Adipose tissue (tissue), 3 donors: Measurements from ENCODE around the gene KIF16B. TPM values are rescaled to one million over a fixed set of nuclear protein-coding genes. Genes with fewer than 3 reads are reported as not detected.

Experiments used
- H3K27ac ChIP-seq: one replicate; pipeline ENCODE4 v1.5.1; 2013; ENCODE audit warnings: low read depth, low read length
- WGBS, 3 donors: extraction: QIAGEN DNeasy Blood & Tissue Kit; methylation state at CpG; one replicate each; pipeline ENCODE4 v1.1.7; 2013; 5-methylcytosine and 5-hydroxymethylcytosine counted together
- polyA plus RNA-seq, 3 donors: library from polyadenylated mRNA; stranded (reverse); fragments of 200-250 nt; gene quantifications; one replicate each; pipeline ENCODE4 v1.2.3, GENCODE V29; 2013
- donor health status: healthy with polysubstance abuse.
- donor health status: Bipolar disorder and iron deficiency.
- donor health status: healthy.

KIF16B gene
- polyA plus RNA-seq, 3 donors, result 6.1 to 9.4 (median 8.7) TPM

GRCh38 chr20:16312998-16313397 lies 260.2 kb downstream of the KIF16B start:
- no peak overlapping the region for H3K27ac ChIP-seq

DNA sequence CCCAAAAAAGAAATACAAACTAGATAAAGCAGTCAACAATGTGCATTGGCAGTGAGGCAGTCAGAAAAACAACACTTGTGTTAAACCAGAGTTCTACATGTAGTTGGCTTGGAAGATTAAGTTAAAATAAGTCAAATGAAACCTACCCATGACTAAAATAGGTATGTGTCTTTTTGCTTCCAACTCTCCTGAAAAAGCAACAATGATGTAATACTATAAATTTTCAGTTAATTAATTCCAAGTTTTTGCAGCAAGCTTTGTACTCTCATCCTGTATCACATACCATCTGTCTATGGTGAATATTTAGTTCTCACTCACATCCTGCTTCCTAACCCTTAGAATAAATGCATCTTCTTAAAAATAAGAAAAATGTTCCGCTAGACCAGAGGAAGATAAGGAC lies 261.5 kb downstream of the KIF16B start:
- WGBS, 3 donors, result 94 to 97% (median 96%) methylated on average over 1 of the region's 1 CpG
- no peak overlapping the region for H3K27ac ChIP-seq

GRCh38 chr20:16308754-16309153 lies 264.5 kb downstream of the KIF16B start:
- 86 to 93% (median 88%) methylated on average over 2 of the region's 2 CpGs for WGBS, 3 donors
- H3K27ac ChIP-seq, result no peak overlapping the region

DNA sequence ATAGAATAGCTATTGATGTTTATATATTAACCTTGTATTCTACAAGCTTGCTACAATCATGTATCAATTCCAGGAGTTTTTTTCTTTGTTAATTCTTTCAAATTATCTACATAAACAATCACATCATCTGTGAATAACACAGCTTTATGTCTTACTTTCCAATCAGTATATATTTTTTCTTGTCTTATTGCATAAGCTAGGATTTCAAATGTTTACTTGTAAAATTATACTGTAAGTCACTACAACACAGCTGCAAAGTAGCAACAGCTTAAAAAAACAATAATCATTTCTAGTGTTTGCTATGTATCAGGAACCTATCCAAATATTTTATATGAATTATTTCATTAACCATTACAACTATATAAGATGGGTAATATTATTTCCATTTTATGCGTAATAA lies 270.4 kb downstream of the KIF16B start:
- 0 to 44% (median 44%) methylated on average over 1 of the region's 1 CpG for WGBS, 3 donors

DNA sequence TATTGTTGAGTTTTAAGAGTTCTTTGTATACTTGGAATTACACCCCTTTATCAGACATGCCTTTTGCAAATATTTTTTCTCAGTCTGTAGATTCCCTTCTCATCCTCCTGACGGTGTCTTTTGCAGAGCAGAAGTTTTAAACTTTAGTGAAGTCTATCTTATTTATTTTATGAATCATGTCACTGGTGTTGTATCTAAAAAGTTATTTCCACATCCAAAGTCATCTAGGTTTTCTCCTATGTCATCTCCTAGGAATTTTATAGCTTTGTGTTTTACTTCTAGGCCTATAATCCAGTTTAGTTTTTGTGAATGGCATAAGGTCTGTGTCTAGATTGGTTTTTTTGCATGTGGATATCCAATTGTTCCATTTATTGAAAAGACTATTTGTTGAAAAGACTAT lies 271.3 kb downstream of the KIF16B start:
- H3K27ac ChIP-seq, result no peak overlapping the region
- WGBS, 3 donors, result 55 to 97% (median 94%) methylated on average over 1 of the region's 1 CpG

More for the DNA sequence above, 270.4 kb downstream of the KIF16B start:
- H3K27ac ChIP-seq, result no peak overlapping the region

GRCh38 chr20:16299897-16300296 lies 273.4 kb downstream of the KIF16B start:
- 73 to 90% (median 75%) methylated on average over 6 of the region's 6 CpGs for WGBS, 3 donors
- H3K27ac ChIP-seq, result no peak overlapping the region

- 66 to 96% (median 71%) methylated on average over 3 of the region's 3 CpGs for WGBS, 3 donors
- no peak overlapping the region for H3K27ac ChIP-seq
Measured at GRCh38 chr20:16296931-16297330, 276.3 kb downstream of the KIF16B start.

GRCh38 chr20:16295534-16295933 lies 277.7 kb downstream of the KIF16B start:
- no peak overlapping the region for H3K27ac ChIP-seq
- WGBS, 3 donors, result 71 to 95% (median 94%) methylated on average over 5 of the region's 5 CpGs

DNA sequence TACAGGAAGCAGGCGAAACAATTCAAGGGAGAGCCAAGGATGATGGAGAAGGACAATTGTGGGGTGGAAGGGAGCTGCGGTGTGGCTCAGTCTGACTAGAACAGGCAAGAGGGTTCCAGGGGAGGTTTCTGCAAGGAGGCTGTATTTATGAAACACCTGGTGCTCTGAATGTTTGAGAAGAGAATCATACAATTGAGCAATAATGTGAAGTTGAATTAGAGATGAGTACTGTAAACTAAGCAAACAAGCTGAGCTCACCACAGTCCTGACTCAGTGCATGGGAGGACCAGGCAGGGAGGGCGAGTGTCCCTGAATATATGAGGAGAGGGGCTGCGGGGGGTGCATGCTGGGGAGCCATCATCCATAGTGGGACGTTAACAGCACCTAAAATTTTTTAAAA lies 279.7 kb downstream of the KIF16B start:
- no peak overlapping the region for H3K27ac ChIP-seq
- WGBS, 3 donors, result 76 to 91% (median 90%) methylated on average over 5 of the region's 5 CpGs

DNA sequence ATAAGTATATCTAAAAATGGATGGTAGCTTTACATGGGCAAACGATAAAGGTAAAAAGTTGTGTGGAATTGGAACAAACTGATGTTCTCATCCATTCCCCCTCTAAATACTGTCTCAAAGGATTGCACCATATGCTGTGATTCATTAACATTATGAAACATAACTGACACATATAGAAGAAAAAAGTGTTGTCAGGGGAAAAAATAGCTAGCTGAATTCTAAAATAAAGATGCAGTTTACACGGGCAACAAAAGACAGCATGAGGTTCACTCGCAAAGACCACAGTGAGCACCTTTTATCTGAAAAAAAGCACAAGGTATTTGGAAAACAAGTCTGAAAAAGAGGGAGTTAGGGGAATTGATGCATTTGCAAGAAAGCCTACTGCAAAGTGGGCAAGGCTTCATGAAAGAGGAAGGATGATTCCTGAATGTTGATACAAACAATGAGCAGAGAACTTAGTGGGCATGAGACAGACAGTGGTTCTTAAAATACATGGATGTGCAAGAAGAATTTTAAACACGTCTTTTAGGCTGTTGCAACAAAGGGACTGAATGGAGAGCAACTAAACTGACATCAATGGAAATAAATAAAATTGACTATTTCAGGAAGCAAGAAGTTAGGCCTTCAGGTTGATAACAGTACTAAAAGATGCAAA lies 280.9 kb downstream of the KIF16B start:
- no peak overlapping the region for H3K27ac ChIP-seq
- 78 to 85% (median 80%) methylated on average over 4 of the region's 4 CpGs for WGBS, 3 donors

DNA sequence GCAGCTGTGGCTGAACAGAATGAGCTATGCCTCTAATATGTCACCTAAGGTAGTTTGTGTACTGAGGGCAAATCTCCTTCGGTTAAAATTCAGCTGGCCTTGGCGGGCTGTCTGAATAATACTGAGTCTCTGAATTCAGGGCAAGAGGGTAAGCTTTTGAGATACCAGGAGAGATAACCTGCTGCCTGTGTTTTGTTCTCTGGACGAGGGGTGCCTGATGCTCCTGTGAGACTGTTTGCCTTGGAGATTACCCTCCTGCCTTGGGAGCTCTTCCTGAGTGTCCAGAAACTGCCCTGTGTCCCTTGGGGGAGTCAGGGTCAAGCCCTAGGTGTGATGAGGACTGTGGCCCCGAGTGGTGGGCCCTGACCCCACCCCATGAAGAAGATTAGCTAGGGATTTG lies 282.9 kb downstream of the KIF16B start:
- WGBS, 3 donors, result 65 to 81% (median 79%) methylated on average over 4 of the region's 4 CpGs
- no peak overlapping the region for H3K27ac ChIP-seq

DNA sequence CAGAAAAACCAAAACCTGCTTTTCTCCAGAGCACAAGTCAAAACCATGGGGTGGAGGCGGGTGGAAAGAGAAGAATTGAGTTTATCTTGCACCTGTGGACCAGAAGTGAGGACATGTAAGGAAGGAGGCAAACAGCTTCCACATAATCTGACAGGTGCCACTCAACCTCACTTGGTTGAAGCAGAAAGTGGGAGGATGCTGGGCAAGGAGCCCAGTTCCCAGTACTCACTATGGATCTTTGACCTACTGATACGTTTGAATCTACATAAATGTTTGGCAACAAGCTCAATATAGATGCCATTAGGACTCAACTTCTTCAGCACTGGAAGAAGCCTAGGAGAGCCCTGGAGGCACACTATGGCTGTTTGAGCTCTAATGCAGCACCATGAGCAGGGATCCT lies 285.5 kb downstream of the KIF16B start:
- no peak overlapping the region for H3K27ac ChIP-seq
- 69 to 85% (median 78%) methylated on average over 2 of the region's 2 CpGs for WGBS, 3 donors

DNA sequence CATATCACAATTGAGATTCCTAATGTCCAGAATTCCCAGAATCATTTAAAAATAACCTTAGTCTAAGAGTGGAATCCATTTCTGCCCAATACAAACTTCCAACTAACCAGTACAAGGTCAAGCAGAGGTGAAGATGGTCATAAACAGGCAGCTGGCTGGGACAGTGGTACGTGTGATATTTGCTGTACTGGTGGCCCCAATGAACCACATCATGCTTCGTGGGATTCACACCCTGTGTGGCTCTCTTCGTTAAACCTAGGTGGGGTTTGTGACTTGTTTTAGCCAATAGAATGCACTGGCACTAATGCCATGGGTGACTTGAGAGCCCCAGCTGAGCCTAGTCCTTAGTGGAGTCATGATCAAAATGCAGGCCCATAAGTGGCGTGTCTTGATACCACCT lies 286.6 kb downstream of the KIF16B start:
- 90 to 93% (median 92%) methylated on average over 4 of the region's 4 CpGs for WGBS, 3 donors
- H3K27ac ChIP-seq, result no peak overlapping the region

DNA sequence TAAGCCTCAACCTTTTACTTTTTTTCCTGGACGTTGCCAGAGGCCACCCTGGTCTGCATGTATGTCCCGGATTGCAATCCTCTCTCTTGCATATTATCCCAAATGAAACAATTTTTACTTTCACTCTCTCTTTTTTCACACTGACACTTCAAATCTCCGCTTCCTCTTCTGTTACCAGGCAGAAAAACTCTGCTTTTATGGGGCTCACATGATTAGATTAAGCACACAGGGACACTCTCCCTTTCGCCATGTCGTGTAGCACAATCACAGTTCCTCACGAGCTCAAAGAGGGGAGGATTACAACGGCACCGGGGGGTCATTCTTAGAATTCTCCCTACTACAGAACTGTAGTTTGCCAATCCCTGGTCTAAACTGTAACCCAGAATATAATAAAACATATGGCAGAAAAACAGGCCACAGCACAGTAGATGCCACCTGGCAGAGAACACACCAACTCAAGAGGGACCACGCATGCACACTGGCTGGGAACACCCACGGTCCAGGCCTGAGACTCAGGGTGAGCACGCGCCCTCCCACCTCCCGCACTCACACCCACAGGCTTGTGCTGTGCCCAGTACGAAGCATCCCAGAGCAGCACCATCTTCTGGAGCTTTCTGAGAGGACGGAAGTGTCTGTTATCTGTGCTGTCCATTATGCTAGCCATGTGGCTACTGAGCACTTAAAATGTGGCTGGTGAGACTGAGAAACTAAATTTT lies 288.7 kb downstream of the KIF16B start:
- H3K27ac ChIP-seq, result no peak overlapping the region
- WGBS, 3 donors, result 90 to 91% (median 91%) methylated on average over 15 of the region's 15 CpGs

GRCh38 chr20:16283978-16284377 lies 289.3 kb downstream of the KIF16B start:
- H3K27ac ChIP-seq, result no peak overlapping the region
- WGBS, 3 donors, result 94 to 99% (median 96%) methylated on average over 5 of the region's 5 CpGs

DNA sequence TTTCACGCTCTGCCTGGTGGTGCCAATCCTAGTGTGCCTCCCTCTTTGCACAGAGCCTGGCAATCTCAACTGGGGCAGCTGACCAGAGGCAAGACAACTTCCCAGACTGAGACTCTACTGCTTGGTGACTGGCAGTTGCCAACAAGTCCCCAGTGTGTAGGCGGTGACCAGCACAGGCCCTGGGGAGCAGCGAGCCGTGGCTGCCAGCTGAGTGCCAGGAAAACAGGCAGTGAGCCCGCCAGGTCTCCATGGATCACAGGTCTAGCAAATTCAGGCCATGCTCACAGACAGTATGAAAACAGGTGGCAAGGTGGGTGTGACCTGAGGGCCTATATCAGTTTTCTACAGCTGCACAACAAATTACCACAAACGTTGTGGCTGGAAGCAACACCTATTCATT lies 289.9 kb downstream of the KIF16B start:
- H3K27ac ChIP-seq, result no peak overlapping the region
- WGBS, 3 donors, result 87 to 92% (median 90%) methylated on average over 6 of the region's 6 CpGs

DNA sequence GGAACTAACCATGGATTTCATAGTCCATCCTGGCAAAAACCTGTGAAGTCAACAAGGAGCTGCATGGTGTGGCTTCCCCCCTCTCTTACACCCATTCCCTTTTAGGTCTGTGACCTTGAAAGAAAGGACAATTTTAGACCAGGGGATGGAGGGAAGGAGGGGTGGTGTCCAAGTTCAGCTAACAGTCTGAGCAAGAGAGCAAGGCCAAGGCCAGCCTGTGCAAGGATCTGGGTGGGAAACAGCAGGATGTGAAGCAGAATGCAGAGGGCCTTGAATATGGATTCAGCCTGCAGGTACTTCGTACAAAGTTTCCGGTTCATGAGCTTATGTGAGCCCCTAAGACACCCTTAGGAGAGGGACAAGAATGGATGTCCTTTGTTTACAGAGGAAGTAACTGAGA lies 293.0 kb downstream of the KIF16B start:
- no peak overlapping the region for H3K27ac ChIP-seq
- 95 to 100% (median 97%) methylated on average over 2 of the region's 2 CpGs for WGBS, 3 donors

- H3K27ac ChIP-seq, result no peak overlapping the region
- 90 to 95% (median 93%) methylated on average over 5 of the region's 5 CpGs for WGBS, 3 donors
Measured at GRCh38 chr20:16279320-16279719, 293.9 kb downstream of the KIF16B start.

GRCh38 chr20:16273812-16274555 lies 299.3 kb downstream of the KIF16B start:
- WGBS, 3 donors, result 37 to 78% (median 75%) methylated on average over 4 of the region's 4 CpGs
- no peak overlapping the region for H3K27ac ChIP-seq
